T-helper 1 cell (primary cell): ENCODE data around the gene PIN1.
A peak's percentile ranks its signal among the peaks of the same experiment; 100 is the strongest.
"Not testable (repeated sequence)": the region's sequence is repeated elsewhere in the genome, so short reads cannot be mapped to it uniquely, and the experiment has no call there.

ENCODE experiments used
- DNase-seq, 5 donors: peaks; one replicate each; pipeline ENCODE4 v3.0.0-alpha.2; 2012 to 2020

Gene PIN1

GRCh38 chr19:9818734-9819595 lies 16.2 kb upstream of the PIN1 start, which contains the start of gene FBXL12:
TSS of gene FBXL12 (minus strand) at chr19:9819079. CDS start at chr19:9818813, 266 bp downstream.
- peak; percentile 100 for DNase-seq

- DNase-seq: no peak
These were observed 15.6 kb upstream of the PIN1 start for GRCh38 chr19:9819596-9819909.

- not testable (repeated sequence) for DNase-seq
These were observed 15.1 kb upstream of the PIN1 start for GRCh38 chr19:9820034-9820433.

- DNase-seq: no peak
These were observed 11.3 kb upstream of the PIN1 start for GRCh38 chr19:9823816-9824215.

- DNase-seq: peak; percentile 77 to 90 (median 85)
These were observed 7.6 kb upstream of the PIN1 start, which contains the start of gene UBL5 for GRCh38 chr19:9827289-9828238. TSS of gene UBL5 (plus strand) at chr19:9827918. CDS start at chr19:9828338, 420 bp downstream.

- DNase-seq: no peak
These were observed 6.5 kb upstream of the PIN1 start for GRCh38 chr19:9828551-9829063.

- DNase-seq: no peak
These were observed 802 bp upstream of the PIN1 start for GRCh38 chr19:9834307-9834725.

- DNase-seq: no peak
These were observed 410 bp downstream of the PIN1 start for GRCh38 chr19:9835507-9835949.

GRCh38 chr19:9836021-9836420 lies 903 bp downstream of the PIN1 start:
- DNase-seq: no peak

GRCh38 chr19:9838324-9838723 lies 3.2 kb downstream of the PIN1 start:
- DNase-seq: no peak

- no peak for DNase-seq
These were observed 4.3 kb downstream of the PIN1 start for GRCh38 chr19:9839415-9839814.

- no peak for DNase-seq
These were observed 7.9 kb downstream of the PIN1 start for GRCh38 chr19:9842834-9843625.

GRCh38 chr19:9843626-9844273 lies 8.6 kb downstream of the PIN1 start:
- not testable (repeated sequence) for DNase-seq

- no peak for DNase-seq
These were observed 12.1 kb downstream of the PIN1 start for GRCh38 chr19:9847087-9847671.

GRCh38 chr19:9848060-9848459 lies 12.9 kb downstream of the PIN1 start:
- DNase-seq: peak in 2 of 5 donors; percentile 27 to 35

- DNase-seq: no peak
These were observed 13.6 kb downstream of the PIN1 start for GRCh38 chr19:9848762-9849161.

GRCh38 chr19:9849791-9850190 lies 14.7 kb downstream of the PIN1 start:
- no peak for DNase-seq

- no peak for DNase-seq
These were observed 15.3 kb downstream of the PIN1 start for GRCh38 chr19:9850235-9850959.

GRCh38 chr19:9854282-9854846 lies 19.2 kb downstream of the PIN1 start:
- no peak for DNase-seq

GRCh38 chr19:9856609-9857008 lies 21.5 kb downstream of the PIN1 start:
- DNase-seq: no peak
